Hair follicle dermal papilla cell (primary cell): ENCODE measurements around the gene CDKN2AIPNL. TPM values are rescaled to one million over a fixed set of nuclear protein-coding genes. Genes with fewer than 3 reads are reported as not detected.

Source experiments
- total RNA-seq: library from RNA; depleted of rRNA; stranded (reverse); fragments of >200 nt; gene quantifications from 2 replicates; pipeline ENCODE4 v1.2.3, GENCODE V29; 2012

The CDKN2AIPNL gene
- 14.6 and 18.3 TPM in 2 replicates for total RNA-seq

GRCh38 chr5:134411546-134412266, at the start of gene CDKN2AIPNL:
Gene CDKN2AIPNL (minus strand): TSS chr5:134411881. CDS start chr5:134411854, 27 bp downstream.

GRCh38 chr5:134370871-134371833, 40.5 kb downstream of the CDKN2AIPNL start, which contains the start of gene UBE2B:
Gene UBE2B (plus strand): TSS chr5:134371569. CDS start chr5:134371596, 27 bp downstream.

Other genes starting within 250 kb of the CDKN2AIPNL start
- 81.0 and 147 TPM in 2 replicates for gene SKP1, start 234.9 kb downstream of the CDKN2AIPNL start, total RNA-seq
- 81.8 and 98.4 TPM in 2 replicates for gene PPP2CA, start 185.8 kb downstream of the CDKN2AIPNL start, total RNA-seq
- gene CDKL3, start 44.7 kb downstream of the CDKN2AIPNL start, total RNA-seq: 1.2 and 1.9 TPM in 2 replicates
- 13.0 and 17.7 TPM in 2 replicates for gene UBE2B, start 40.3 kb downstream of the CDKN2AIPNL start, total RNA-seq
- gene JADE2, start 113.8 kb upstream of the CDKN2AIPNL start, total RNA-seq: 29.6 and 34.2 TPM in 2 replicates
- 43.1 and 45.9 TPM in 2 replicates for gene SAR1B, start 220.9 kb upstream of the CDKN2AIPNL start, total RNA-seq
- gene SEC24A, start 236.9 kb upstream of the CDKN2AIPNL start, total RNA-seq: 36.6 and 45.6 TPM in 2 replicates